Activated CD4-positive, alpha-beta T cell treated with anti-CD3 and anti-CD28 coated beads for 4 hours (primary cell): Measurements from ENCODE around the gene RPS15.
"Not testable (repeated sequence)": the region's sequence is repeated elsewhere in the genome, so short reads cannot be mapped to it uniquely, and the experiment has no call there.

Experiments used
- DNase-seq, 2 donors: peaks; one replicate each; pipeline ENCODE4 v3.0.0-alpha.2; 2020

The RPS15 gene

DNA sequence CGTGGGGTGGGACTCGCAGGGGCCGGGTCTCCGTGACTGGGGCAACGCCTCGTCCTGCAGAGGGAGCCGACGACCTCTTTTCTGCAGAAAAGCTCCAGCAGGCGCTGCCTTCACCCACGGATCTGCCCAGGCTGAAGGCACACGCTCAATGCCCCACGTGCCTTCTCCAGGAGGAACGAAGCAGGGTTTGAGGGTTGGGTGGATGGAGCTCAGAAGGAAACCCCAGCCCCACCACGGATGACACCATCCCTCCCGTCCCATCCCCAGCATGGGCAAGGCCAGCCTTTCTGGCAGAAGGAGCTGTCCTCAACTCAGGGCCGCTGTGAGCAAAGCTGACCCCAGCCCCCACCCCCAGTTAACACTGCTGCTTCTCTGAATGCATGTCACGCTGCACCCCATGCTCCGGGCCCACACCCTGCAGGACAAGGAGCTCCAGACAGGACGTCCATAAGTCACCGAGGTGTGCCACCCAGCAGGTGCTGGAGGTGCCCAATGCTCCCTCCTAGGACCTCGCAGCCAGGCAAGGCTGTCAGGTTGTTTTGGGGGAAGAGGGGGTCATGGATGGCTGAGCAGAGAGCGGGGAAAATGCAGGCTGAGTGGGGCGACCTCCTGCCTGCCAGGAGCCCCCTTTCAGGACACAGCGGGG, 33.4 kb downstream of the RPS15 start:
- no peak for DNase-seq

DNA sequence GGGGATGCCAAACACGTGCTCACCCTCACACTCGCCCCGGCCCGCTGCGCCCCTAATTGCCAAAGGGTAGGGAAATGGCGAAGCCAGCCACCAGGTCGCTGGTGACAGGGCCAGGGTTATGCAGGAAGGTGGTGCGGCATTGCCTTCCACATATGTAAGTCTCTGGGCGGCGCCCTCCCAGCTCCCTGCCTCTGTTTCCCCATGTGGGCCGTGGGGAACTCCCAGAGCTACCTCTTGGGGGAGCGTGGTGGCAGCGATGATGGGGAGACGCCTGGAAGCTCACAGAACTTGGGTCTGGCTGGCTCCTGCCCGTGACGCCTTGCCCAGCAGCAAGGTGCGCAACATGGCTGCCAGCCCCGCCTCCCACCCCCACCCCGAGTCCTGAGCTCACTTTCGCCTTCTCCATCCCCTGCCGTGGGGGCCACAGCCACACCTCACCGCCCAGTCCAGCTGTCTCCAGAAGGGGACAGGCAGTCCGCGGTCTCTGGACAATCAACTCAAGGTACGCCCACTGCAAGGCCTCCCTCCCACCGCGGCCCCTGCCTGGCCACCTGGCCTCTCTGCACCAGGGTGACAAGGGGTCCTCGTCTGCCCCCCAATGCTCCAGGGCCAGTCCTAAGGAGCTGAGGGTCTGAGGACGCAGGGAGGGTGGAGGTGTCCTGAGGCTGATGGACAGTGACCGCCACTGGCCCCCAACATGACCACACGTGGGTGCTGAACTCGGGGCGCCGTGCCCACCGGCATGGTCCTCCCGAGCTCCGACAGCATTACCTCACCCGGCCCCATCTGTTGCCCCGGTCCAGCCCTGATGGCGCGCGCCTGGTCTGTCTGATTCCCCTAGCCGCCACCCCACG, 34.3 kb downstream of the RPS15 start:
- DNase-seq, result no peak

DNA sequence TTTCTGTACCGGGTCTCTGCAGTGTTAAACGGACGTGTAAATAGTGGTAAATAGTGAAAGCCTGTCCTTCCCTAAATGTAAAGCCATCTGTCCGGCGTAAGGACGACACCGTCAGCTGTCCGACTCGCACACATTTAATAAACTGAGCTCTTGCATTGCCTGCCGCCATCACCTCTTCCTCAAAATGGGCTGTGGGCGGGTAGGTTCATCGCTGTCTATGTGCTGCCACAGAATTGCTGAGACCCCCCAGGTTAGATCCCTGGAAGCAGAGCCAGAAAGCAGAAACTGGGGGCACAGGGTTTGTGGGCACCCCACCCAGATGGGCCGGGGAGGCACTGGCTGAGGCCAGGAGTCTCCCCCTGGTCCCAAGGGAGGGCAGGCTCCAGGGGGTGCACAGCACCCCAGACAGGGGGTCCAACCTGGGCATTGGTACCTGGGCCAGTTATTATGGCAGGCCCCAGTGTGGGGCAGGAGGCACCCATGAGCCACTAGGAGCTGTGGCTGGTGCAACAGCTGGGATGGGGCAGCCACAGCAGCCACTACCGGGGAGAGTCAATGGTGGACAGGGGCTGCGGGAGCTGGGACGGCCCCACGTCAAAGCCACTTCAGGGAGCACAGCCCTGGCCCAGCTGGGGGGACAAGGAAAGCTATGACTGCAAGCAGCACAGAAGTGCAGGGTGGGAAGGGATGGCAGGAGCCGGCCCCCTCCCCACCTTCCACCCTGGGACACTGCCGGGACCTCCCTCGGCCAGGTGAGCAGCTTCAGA, 35.1 kb downstream of the RPS15 start:
- DNase-seq, result no peak

DNA sequence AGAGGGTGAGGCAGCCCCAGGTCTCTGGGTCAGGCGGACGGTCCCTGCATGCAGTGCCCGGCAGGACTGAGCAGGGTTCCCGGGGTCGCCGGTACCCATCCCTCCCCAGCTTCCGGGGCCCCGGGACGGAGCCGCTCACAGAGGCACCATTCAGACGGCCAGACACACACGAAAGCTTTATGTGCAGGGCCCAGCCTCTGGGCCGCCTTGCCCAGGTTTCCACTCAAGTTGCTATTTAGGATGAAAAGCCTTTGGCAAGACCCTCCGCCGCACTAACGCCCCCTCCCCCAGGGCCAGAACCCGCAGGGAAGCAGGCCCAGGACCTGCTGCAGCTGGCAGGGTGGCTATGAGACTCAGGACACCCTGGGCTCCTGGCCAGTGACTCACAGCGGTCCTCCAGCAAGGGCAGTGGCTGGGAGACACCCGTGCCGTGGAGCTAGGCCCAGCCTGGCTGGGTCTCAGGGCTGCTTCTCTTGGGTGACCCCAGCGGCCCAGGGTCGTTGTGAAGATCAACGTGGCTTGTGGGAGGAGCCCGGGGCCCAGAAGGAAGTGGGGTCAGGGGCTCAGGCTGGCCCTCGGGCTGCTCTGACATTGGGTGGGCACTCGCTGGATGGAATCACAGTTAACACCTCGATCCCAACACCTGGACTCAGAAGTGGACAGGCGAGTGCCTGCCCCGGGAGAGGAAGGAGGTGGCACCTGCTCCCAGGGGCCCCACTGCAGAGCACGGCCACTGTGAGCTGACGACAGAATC, 36.0 kb downstream of the RPS15 start:
- DNase-seq, result no peak

DNA sequence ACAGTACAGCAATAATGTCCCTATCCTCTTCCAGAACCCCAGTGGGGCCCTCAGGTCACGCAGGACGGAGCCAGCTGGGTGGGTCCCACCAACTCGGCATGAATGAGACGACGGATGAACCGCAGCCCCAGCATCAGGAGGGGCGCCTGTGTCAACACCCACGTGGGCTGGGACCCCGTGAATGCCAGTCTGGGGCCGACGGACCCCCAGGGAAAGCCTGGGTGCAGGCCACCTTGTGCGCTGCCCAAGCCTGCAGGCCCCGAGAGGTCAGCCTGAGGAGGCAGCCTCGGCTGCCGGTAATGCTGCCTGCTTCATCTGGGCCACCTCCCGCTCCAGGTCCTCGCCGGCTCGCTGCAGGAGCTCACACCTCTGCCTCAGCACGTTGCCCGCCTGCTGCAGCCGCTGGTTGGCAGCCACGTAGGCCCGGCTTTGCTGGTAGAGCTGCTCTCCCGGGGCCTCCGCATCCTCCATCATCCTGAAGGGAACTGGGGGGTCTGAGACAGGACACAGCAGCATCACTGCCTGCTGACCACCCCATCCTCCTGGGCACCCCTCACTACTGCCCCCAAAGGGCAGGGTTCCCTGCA, 36.7 kb downstream of the RPS15 start:
- no peak for DNase-seq

DNA sequence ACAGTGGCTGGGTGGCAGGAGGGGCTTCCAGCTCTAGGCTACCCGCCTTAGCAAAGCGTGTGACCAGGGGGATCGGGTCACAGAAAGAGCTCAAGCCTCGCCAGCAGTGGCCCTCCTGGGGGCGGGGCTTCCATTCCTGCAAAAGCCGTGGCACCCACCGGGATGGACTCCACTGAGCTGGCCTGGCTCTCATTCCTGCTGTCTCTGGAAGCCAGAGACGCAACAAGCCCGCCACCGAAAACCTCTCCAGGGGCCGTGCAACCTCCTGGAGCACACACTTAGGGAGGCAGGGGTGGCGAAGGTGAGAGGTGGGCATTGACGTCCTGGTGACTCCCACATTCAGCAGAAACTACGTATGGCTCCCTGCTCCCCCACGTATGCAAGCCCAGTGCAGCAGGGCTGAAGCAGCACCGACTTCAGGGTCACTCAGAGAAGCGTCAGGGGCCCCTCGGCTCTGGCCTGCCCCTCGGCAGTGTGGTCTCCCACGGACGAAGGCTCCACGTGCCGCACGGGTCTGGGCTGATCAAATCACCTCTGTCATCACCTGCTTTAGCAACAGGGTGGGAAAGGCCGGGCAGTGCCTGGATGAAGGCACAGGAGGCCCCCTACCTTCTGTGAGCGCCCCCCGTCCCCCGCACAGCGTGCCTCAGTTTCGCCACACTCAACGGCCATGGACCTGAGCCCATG, 37.7 kb downstream of the RPS15 start:
- no peak for DNase-seq

- DNase-seq, result not testable (repeated sequence)
Observed at GRCh38 chr19:1477056-1477455, 38.9 kb downstream of the RPS15 start.

DNA sequence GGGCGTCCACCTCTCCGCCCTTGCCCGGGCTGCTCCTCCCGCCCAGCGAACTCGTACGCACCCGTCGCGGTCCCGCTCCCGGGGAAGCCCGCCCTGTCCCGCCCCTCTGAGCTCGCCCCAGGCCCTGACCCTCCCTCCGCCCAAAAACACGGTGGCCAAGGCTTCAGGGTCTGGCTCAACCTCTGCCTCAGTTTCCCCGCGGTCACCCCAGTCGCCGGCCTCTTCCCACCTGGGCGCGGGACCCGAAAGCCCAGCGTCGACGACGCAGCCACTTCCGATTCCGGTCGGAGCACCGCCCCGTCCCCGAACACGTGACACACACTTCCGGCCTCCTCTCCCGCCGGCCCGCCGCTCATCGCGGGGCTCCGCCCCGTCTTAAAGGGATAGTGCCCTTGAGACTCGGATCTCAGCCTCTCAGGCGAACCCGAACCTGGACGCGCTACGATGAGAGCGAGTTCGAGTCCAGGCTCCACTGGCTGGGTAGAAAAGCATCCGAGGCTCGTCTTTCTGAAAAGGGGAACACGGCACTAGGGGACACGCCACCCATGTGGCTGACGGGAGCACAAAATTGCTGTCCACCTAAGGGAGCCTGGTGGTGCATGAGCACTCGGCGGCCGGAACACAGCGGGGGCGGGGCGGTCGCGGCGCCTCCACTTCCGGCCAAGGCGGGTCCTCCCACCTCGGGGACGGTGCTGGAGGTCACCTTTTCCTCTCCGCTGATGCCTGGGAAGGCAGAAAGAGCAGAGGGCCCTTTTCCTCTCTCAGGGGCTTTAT, 40.9 kb downstream of the RPS15 start, which contains the start of gene C19orf25:
C19orf25 (minus strand) TSS at position 282 of the 774 bp plus-strand sequence. CDS start 312 bp downstream, outside the sequence.
- peak; percentile 89 to 91 for DNase-seq

GRCh38 chr19:1481224-1481892, 43.2 kb downstream of the RPS15 start:
- no peak for DNase-seq

- DNase-seq, result no peak
Observed at GRCh38 chr19:1481893-1482360, 43.7 kb downstream of the RPS15 start.

GRCh38 chr19:1482361-1483130, 44.4 kb downstream of the RPS15 start:
- no peak for DNase-seq

DNA sequence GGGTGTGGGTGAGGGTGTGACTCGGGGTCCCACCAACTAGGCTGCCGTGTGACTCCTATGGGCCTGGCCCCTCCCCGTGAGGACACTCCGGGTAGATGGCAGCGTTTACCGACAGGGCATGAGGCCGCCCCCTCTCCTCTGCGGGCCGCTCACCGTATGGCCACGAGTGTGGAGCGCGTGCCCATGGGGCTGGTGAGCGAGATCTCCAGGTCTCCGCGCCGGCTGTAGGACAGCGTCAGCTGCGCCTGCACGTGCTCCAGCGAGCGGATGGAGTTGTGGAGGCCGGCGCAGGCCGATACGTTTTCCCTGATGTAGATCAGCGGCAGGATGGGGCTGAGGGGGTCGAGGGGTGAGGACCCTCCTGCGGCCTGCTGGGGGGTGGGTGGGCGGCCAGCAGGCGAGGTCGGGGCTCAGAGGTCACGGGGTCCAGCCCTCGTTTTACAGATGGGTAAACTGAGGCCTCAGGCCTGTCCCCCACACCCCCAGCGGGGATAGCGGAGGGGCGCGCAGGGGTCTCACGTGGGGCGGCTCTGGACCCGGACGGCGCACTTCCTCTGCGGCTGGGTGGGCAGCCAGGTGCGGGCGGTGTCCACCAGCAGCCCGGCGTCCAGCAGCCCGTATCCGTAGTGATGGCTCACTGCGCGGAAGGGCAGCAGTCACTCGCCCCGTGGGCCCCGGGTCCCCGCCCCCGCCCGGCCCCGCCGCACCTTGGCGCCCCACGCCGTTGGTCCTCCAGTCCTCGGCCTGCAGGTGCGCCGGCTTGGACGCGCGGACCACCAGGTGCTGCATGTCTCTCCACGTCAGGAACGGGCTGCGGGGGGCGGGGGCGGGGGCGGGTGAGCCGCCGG, 45.2 kb downstream of the RPS15 start:
- no peak for DNase-seq

GRCh38 chr19:1483979-1484428, 45.8 kb downstream of the RPS15 start:
- no peak for DNase-seq

DNA sequence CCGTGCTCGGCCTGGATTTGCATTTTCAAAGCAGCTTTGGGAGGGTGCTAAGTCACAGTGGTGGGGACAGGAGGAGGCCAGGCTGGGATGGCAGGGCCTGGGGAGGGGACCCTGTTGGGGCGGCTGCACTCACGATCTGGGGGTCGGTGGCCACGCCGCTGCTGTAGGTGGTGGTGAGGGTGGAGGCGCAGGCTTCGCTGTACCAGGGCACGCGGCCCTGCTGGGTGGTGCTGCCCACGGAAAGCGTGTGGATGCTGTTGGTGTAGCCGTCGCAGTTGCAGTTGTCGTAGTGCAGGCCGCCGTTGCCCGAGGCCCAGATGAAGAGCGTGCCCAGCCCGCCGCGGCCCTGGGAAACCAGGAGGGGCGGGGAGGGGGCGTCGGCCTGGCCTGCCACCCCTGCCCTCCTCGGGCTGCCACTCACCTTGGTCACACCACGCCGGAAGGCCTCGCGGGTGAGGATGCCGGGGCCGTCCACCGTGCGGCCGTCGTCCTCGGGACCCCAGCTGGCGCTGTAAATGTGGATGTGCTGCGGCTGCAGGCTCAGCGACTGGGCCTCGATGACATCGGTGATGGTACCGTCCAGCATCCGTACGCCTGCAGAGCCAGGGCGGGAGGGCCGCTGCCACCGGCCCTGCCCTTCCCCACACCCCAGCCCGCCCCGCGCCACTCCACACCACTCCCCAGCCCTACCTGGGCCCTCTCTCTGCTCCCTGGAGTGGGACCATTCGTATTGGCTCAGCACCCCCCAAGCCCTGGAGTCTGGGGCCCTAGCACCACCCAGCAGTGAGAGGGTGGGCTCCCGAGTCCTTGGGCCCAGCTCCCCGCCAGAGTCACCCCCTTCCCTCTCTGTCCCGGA, 48.8 kb downstream of the RPS15 start:
- DNase-seq, result no peak

DNA sequence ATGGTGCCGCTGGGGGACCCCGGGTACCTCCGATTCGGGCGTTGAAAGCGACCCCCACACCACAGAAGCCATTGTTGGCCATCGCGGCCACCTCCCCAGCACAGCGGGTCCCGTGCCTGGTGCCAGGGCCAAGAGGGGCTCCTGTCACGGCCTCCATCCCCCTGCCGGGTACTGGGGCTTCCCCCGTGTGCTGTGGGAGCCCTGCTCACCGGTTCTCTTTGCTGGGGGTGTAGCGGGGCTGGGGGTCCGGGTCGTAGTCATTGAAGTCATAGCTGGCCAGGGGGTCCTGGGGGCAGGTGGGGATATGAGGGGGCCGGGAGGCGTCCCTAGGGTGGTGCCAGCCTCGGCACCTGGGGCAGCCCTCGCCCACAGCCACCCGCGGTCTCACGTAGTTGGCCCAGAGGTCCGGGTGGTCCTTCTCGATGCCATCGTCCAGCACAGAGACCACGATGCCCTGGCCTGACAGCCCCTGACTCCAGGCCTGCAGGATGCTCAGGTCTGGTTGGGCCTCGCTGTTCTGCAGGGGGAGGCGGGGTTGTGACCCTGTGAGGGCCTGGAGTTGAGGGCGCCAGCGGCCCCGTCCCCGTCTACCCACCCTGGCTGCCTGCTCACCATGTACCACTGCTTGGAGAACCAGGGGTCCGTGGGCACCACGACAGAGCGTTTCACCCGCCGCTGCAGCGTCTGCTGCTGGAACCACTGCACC, 49.5 kb downstream of the RPS15 start:
- DNase-seq, result no peak

DNA sequence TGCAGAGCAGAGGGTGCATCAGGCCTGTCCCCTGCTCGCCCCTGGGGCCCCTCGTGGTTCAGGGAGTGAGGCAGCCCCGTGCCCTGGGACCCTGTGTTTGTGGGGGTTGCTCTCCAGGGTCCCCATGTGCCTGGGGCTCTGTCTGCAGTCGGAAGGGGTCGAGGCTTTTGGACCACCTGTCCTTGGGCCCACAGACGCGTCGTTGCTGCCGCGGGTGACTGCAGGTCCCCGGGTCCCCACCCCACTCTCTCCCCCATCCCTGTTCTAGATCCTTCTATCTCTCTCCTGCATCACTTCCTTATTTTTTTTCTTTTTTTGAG, 50.0 kb downstream of the RPS15 start:
- no peak for DNase-seq
